HG03039 (cell line): ENCODE measurements around the gene MRGPRX1.
"Not testable (repeated sequence)": the region's sequence is repeated elsewhere in the genome, so short reads cannot be mapped to it uniquely, and the experiment has no call there.

Experiments used
- ATAC-seq: cut with Tn5 transposase; IDR thresholded peaks from one replicate; pipeline ENCODE4 v1.9.1; 2021; ENCODE audit warnings: mild to moderate bottlenecking, moderate library complexity; ENCODE audit not compliant: unreplicated experiment

The MRGPRX1 gene

GRCh38 chr11:18939314-18939713, at the start of gene MRGPRX1:
TSS of gene MRGPRX1 (minus strand) at chr11:18939414. CDS start at chr11:18934784, 4,630 bp downstream.
- no peak for ATAC-seq

- no peak for ATAC-seq
These were observed 48.4 kb upstream of the MRGPRX1 start for GRCh38 chr11:18987454-18988231.

- ATAC-seq: no peak
These were observed 47.5 kb upstream of the MRGPRX1 start for GRCh38 chr11:18986744-18987143.

- ATAC-seq: no peak
These were observed 42.7 kb upstream of the MRGPRX1 start for GRCh38 chr11:18981897-18982296.

- ATAC-seq: no peak
These were observed 35.0 kb upstream of the MRGPRX1 start for GRCh38 chr11:18974192-18974591.

- ATAC-seq: no peak
These were observed 33.1 kb upstream of the MRGPRX1 start for GRCh38 chr11:18972336-18972735.

GRCh38 chr11:18969720-18970119, 30.5 kb upstream of the MRGPRX1 start:
- ATAC-seq: no peak

- no peak for ATAC-seq
These were observed 19.2 kb upstream of the MRGPRX1 start for GRCh38 chr11:18958221-18958910.

- ATAC-seq: no peak
These were observed 17.4 kb upstream of the MRGPRX1 start for GRCh38 chr11:18956630-18957029.

GRCh38 chr11:18936002-18936673, 3.1 kb downstream of the MRGPRX1 start:
- ATAC-seq: no peak

GRCh38 chr11:18934195-18934814, 4.9 kb downstream of the MRGPRX1 start:
- no peak for ATAC-seq

- no peak for ATAC-seq
These were observed 11.5 kb downstream of the MRGPRX1 start for GRCh38 chr11:18927550-18928322.

GRCh38 chr11:18925426-18925825, 13.8 kb downstream of the MRGPRX1 start:
- ATAC-seq: not testable (repeated sequence)

GRCh38 chr11:18912883-18913282, 26.3 kb downstream of the MRGPRX1 start:
- ATAC-seq: no peak

- ATAC-seq: no peak
These were observed 31.8 kb downstream of the MRGPRX1 start for GRCh38 chr11:18907391-18907790.

GRCh38 chr11:18900637-18901036, 38.6 kb downstream of the MRGPRX1 start:
- not testable (repeated sequence) for ATAC-seq

GRCh38 chr11:18900151-18900611, 39.0 kb downstream of the MRGPRX1 start:
- not testable (repeated sequence) for ATAC-seq

GRCh38 chr11:18891712-18892111, 47.5 kb downstream of the MRGPRX1 start:
- ATAC-seq: not testable (repeated sequence)

GRCh38 chr11:18890615-18891014, 48.6 kb downstream of the MRGPRX1 start:
- ATAC-seq: no peak
